ENCODE data around the gene JADE1. TPM values are rescaled to one million over a fixed set of nuclear protein-coding genes. Genes with fewer than 3 reads are reported as not detected.

The JADE1 gene
- total and polyA plus RNA-seq, 2 experiments from 2014 or later = 7.1 to 12.3 TPM

GRCh38 chr4:128862608-128863311, 53.3 kb downstream of the JADE1 start:
- DNase-seq (ENCODE audit: low read depth in 1 of 2, low spot score in 1 of 2) = no peak
- peaks cover 3% of the 10 kb centered on the region for H3K27me3 ChIP-seq
- no peak overlapping the region for H3K4me3 ChIP-seq
- no peak overlapping the region for H3K27ac ChIP-seq
- no peaks in the 10 kb centered on the region for H3K4me1 ChIP-seq (ENCODE audit: low read depth)
- H3K36me3 ChIP-seq = peaks cover 18% of the 10 kb centered on the region
- TF ChIP-seq CTCF (IDR thresholded peaks at IDR 0.05; ENCODE audit: low read depth, low read length) = no peak
- no peaks in the 10 kb centered on the region for H3K9me3 ChIP-seq (ENCODE audit: low read depth)

- DNase-seq (ENCODE audit: low read depth in 1 of 2, low spot score in 1 of 2) = peak; percentile 83 to 89
- no peaks in the 10 kb centered on the region for H3K4me1 ChIP-seq (ENCODE audit: low read depth)
- H3K9me3 ChIP-seq (ENCODE audit: low read depth) = no peaks in the 10 kb centered on the region
- H3K27ac ChIP-seq = no peak overlapping the region
- H3K27me3 ChIP-seq = peaks cover 3% of the 10 kb centered on the region
- H3K36me3 ChIP-seq = peaks cover 16% of the 10 kb centered on the region
- H3K4me3 ChIP-seq = no peak overlapping the region
- peak; percentile 84 for TF ChIP-seq CTCF (IDR thresholded peaks at IDR 0.05; ENCODE audit: low read depth, low read length)
Measured at GRCh38 chr4:128863312-128864075, 54.0 kb downstream of the JADE1 start.

GRCh38 chr4:128865132-128865531, 55.6 kb downstream of the JADE1 start:
- Histone ChIP-seq H3K27me3 (no peaks in the 10 kb centered on the region), H3K9me3 (ENCODE audit: low read depth) (no peaks in the 10 kb centered on the region), H3K4me1 (ENCODE audit: low read depth) (no peaks in the 10 kb centered on the region), H3K4me3 (no peak overlapping the region), H3K36me3 (peaks cover 14% of the 10 kb centered on the region), H3K27ac (no peak overlapping the region)
- TF ChIP-seq CTCF (IDR thresholded peaks at IDR 0.05; ENCODE audit: low read depth, low read length) = no peak
- no peak for DNase-seq (ENCODE audit: low read depth in 1 of 2, low spot score in 1 of 2)

- TF ChIP-seq CTCF (IDR thresholded peaks at IDR 0.05; ENCODE audit: low read depth, low read length) = no peak
- no peaks in the 10 kb centered on the region for H3K27me3 ChIP-seq
- no peaks in the 10 kb centered on the region for H3K9me3 ChIP-seq (ENCODE audit: low read depth)
- no peaks in the 10 kb centered on the region for H3K4me1 ChIP-seq (ENCODE audit: low read depth)
- H3K27ac ChIP-seq = no peak overlapping the region
- H3K36me3 ChIP-seq = peaks cover 8% of the 10 kb centered on the region
- no peak for DNase-seq (ENCODE audit: low read depth in 1 of 2, low spot score in 1 of 2)
- H3K4me3 ChIP-seq = no peak overlapping the region
Measured at GRCh38 chr4:128866269-128866668, 56.8 kb downstream of the JADE1 start.

- no peak for DNase-seq (ENCODE audit: low read depth in 1 of 2, low spot score in 1 of 2)
- peaks cover 9% of the 10 kb centered on the region for H3K36me3 ChIP-seq
- H3K4me3 ChIP-seq = no peak overlapping the region
- no peak for TF ChIP-seq CTCF (IDR thresholded peaks at IDR 0.05; ENCODE audit: low read depth, low read length)
- no peaks in the 10 kb centered on the region for H3K4me1 ChIP-seq (ENCODE audit: low read depth)
- H3K27me3 ChIP-seq = no peaks in the 10 kb centered on the region
- no peaks in the 10 kb centered on the region for H3K9me3 ChIP-seq (ENCODE audit: low read depth)
- no peak overlapping the region for H3K27ac ChIP-seq
Measured at GRCh38 chr4:128866691-128867090, 57.2 kb downstream of the JADE1 start.

All from cardiac muscle cell (in vitro differentiated cells and primary cell).